ENCODE results near the gene PLA2G6. TPM values are rescaled to one million over a fixed set of nuclear protein-coding genes. Genes with fewer than 3 reads are reported as not detected.

The PLA2G6 gene
- total and polyA plus RNA-seq, 9 of the 15 experiments (the other 6 are each of a cell fraction or from before 2014, with no cell fraction given) = 0.11 to 12.2 (median 9.7) TPM

DNA sequence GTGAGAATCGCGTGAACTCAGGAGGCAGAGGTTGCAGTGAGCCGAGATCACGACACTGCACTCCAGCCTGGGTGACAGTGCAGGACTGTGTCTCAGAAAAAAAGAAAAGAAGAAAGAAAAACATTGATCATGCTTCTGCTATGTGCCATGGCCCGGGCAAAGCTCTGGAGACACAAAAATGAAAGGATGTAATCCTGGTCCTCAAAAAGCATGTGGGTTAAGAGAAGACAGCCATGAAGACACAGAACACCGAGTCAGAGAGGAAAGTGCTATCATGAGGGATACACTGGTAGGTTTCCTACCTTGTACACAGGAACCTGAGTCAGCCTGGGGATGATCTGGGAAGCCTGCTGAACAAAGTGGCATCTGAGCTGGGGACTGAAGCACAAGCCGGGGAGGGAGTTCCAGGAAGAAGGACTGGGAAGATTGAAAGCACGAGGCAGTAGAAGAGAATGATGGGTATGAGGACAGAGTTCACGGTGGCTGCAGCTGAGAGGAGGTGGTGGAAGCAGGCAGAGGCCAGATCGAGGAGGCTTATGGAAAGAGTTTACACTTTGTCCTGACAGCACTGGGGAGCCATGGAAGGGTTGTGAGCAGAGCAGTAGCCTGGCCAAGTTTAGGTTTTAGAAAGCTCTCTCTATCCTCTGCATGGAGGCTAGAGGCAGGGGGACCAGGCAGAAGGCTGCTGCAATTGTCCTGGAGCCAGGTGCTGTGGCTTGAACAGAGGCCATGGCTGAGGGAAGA is 10.3 kb upstream of the PLA2G6 start (continued):
- TF ChIP-seq PATZ1 (CRISPR knock-in tag; IDR thresholded peaks at IDR 0.05; ENCODE audit: borderline replicate concordance) (no peak), ZNF311 (CRISPR knock-in tag; IDR thresholded peaks at IDR 0.05) (no peak), NR2F6 (CRISPR knock-in tag; IDR thresholded peaks at IDR 0.05) (no peak), ZNF239 (CRISPR knock-in tag; IDR thresholded peaks at IDR 0.05) (no peak), SMAD4 (CRISPR knock-in tag; conservative IDR thresholded peaks at IDR 0.05) (no peak), HNRNPL (IDR thresholded peaks at IDR 0.05; ENCODE audit: low read depth, low read length) (no peak)

GRCh38 chr22:38191055-38191454 is 9.4 kb upstream of the PLA2G6 start:
- intact Hi-C loops (cut with micrococcal nuclease) = no loop called here
- Histone ChIP-seq H4K20me1 (replicated peaks; ENCODE audit: control insufficient read depth, insufficient read depth, low read length) (no peaks in the 10 kb centered on the region), H3K9ac (ENCODE audit: insufficient read depth in 1 of 2, low read depth in 2 of 2, low read length in 2 of 2) (no peak overlapping the region), H3K9me1 (ENCODE audit: control insufficient read depth, insufficient read depth, low read length) (no peaks in the 10 kb centered on the region), H3K4me2 (ENCODE audit: insufficient read depth, low read length) (no peak overlapping the region), H3K36me3 (ENCODE audit: control insufficient read depth, insufficient read depth, low read length) (no peaks in the 10 kb centered on the region), H3K27me3 (ENCODE audit: control insufficient read depth in 2 of 2, insufficient read depth in 2 of 2, low read length in 2 of 2) (no peaks in the 10 kb centered on the region), H3K9me3 (replicated peaks; ENCODE audit: control insufficient read depth, insufficient read depth, low read depth, low read length) (no peaks in the 10 kb centered on the region), H3K4me3 (no peak overlapping the region), H3K79me2 (ENCODE audit: control insufficient read depth, insufficient read depth, low read length) (no peaks in the 10 kb centered on the region), H3K27ac (ENCODE audit: extremely low read depth, low read depth, low read length) (no peak overlapping the region), H2AFZ (ENCODE audit: low read depth, low read length) (no peak overlapping the region), H3K4me1 (replicated peaks in 1 of 2; ENCODE audit: control insufficient read depth in 2 of 2, insufficient read depth in 2 of 2, low read length in 2 of 2) (peaks cover 4 to 8% of the 10 kb centered on the region in 2 experiments; a peak in 3 of 5 replicates)
- WGBS (ENCODE audit: insufficient coverage, low coverage, missing lambda C conversion rate) = 83% methylated on average over 14 of the region's 14 CpGs
- ATAC-seq (no peak), DNase-seq (ENCODE audit: extremely low read depth in 1 of 4, low spot score in 3 of 4) (no peak), FAIRE-seq (no peak)
- ChIA-PET POLR2A (no interaction called here), CTCF (ENCODE audit: low intra/inter-chr PET ratio) (no interaction called here)
- TF ChIP-seq MNT (conservative IDR thresholded peaks at IDR 0.05) (no peak), ETV6 (IDR thresholded peaks at IDR 0.05; ENCODE audit: borderline replicate concordance in 1 of 2, low read depth in 2 of 2, low read length in 1 of 2) (no peak), ETV6 (CRISPR knock-in tag; IDR thresholded peaks at IDR 0.05; ENCODE audit: borderline replicate concordance) (no peak), FOXA1 (IDR thresholded peaks at IDR 0.05; ENCODE audit: borderline replicate concordance) (no peak)
- BruUV-seq (replicated peaks) = no TSS peak
- in situ Hi-C loops (cut with MboI) = no loop called here

Data from K562 (cell line).